ENCODE measurements around the gene LRRC58.
"Not testable (repeated sequence)": the region's sequence is repeated elsewhere in the genome, so short reads cannot be mapped to it uniquely, and the experiment has no call there.

LRRC58 gene

DNA sequence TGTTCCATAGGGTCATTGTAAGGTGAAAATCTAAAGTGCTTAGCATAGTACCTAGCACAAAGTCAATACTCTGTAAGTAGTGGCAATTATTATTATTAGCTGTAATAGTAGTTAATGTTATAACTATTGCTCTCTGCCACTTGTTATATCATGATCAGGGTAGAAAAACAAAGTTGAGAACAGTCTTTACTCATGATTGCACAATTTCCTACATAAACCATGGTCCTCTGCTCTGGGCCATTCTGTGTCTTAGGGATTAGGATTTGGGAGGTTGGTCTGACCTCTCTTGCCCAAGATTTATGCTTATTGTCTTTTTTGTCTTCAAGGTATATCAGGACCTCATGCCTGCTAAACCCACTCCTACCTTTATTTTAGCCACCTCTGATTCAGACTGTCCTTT lies 4.3 kb upstream of the LRRC58 start:
- H3K27ac Mint-ChIP-seq = no peak overlapping the region
- no peaks in the 10 kb centered on the region for H3K9me3 Mint-ChIP-seq
- ATAC-seq (replicated peaks) (no peak), DNase-seq (no peak)
- peaks cover 4 to 9% of the 10 kb centered on the region in 2 donors for H3K27me3 Mint-ChIP-seq
- peaks cover 0 to 6% of the 10 kb centered on the region in 2 donors for H3K4me1 Mint-ChIP-seq
- no peak overlapping the region for H3K4me3 Mint-ChIP-seq
- no peaks in the 10 kb centered on the region for H3K36me3 Mint-ChIP-seq

DNA sequence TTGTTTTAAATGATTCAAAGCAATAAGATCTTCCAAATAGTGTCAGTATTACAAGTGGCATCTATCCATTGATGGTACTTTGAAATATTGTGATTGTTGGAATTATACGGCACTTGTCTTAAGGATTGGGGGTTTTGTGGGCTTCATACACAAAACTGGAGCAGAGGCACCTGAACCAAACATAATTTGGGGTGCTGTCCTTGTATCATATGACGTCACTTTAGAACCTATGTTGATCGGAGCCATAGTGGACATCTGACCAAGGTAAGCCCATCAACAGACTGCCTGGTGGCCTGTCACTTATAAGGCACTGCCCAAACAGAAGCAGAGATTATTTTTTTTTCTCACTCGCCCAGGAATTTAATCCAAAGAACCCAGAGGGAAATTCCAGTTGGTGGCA lies 2.9 kb upstream of the LRRC58 start:
- ATAC-seq (replicated peaks) (no peak), DNase-seq (no peak)
- Mint-ChIP-seq H3K9me3 (no peaks in the 10 kb centered on the region), H3K4me1 (peaks cover 7 to 16% of the 10 kb centered on the region in 2 donors), H3K36me3 (peaks cover 0 to 6% of the 10 kb centered on the region in 2 donors), H3K27ac (no peak overlapping the region), H3K27me3 (peaks cover 0 to 4% of the 10 kb centered on the region in 2 donors), H3K4me3 (no peak overlapping the region)

DNA sequence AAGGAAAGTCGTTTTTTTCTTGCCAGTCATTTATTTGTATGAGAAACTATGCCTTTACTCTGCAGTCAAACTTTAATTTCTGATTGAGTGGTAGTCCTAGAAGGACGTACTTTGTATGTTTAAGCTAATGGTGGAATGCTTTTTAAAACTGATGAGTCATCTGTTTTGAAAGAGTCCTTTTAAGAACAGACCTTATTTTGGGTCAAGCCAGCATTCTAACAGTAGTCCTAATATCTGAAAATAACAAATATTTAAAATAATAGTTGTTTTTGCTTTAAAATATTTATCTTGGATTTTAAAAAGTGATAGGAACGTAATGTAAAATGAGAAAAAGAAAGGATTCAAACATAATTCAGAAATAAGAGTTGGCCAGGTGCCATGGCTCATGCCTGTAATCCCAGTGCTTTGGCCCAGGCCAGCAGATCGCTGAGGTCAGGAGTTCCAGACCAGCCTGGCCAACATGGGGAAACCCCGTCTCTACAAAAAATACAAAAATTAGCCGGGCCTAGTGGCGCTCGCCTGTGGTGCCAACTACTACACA lies 1.3 kb upstream of the LRRC58 start:
- ATAC-seq (replicated peaks) (no peak), DNase-seq (no peak)
- Mint-ChIP-seq H3K9me3 (no peaks in the 10 kb centered on the region), H3K27me3 (peaks cover 0 to 4% of the 10 kb centered on the region in 2 donors), H3K4me1 (peaks cover 14 to 31% of the 10 kb centered on the region in 2 donors), H3K27ac (peak overlapping the region; percentile 56), H3K36me3 (peaks cover 6 to 12% of the 10 kb centered on the region in 2 donors), H3K4me3 (peak overlapping the region in 1 of 2 donors; percentile 62)

DNA sequence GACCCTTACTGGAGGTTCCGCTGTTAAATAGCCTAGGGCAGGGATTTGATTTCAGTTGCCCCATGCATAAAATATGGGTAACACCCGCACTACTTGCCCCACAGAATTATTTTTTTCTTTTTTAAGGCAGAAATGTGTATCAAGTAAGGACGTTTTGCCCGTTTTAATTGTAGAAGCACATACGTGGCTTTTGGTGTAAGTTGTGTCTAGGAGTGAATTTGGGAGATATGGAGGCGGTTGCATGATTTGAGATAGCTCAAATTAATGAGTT lies 636 bp upstream of the LRRC58 start:
- peaks cover 17 to 38% of the 10 kb centered on the region in 2 donors for H3K4me1 Mint-ChIP-seq
- H3K27me3 Mint-ChIP-seq = peaks cover 0 to 4% of the 10 kb centered on the region in 2 donors
- no peak for DNase-seq
- peak overlapping the region; percentile 89 to 91 for H3K4me3 Mint-ChIP-seq
- H3K9me3 Mint-ChIP-seq = no peaks in the 10 kb centered on the region
- H3K27ac Mint-ChIP-seq = peak overlapping the region; percentile 94
- no peak for ATAC-seq (replicated peaks)
- peaks cover 6 to 12% of the 10 kb centered on the region in 2 donors for H3K36me3 Mint-ChIP-seq

DNA sequence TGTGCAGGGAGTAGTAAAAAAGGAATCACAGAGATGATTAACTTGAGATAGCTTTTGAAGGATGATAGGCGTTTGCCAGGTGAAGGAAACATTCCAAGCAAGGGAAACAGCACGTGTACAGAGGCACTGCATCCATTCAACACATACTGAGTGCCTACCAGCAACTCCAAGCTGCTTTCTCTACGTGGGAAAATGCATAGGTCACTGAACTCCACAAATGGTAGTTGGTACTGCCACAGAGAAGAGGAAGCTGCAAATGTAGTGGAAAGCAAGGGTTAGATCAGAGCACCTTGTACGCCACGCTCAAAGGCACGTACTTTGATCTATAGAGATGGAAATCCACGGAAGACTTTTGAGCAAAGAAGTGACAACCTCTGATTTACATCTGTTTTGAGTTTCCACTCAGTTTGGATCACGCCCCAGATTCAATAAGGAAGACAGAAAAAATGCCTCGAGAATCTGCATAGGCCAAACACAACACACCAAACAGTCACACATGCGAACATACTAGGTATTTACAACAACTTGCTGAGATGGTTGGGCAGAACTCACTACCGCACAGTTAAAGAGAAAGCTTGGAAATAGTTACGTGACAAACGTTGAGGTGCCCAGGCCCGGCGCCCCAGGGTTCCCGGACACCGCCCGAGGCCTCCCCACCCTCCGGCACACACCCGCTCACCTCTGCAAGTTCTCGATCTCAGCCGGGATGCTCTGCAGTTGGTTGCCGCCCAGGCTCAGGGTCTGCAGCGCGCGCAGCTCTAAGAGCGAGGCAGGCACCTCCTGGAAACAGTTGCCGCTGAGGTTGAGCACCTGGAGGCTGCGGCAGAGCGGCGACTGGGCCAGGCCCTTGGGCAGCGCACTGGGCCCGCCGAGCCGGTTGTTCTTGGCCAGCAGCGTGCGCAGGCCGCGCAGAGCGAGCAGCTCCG lies 826 bp downstream of the LRRC58 start:
- ATAC-seq (replicated peaks) (peak; percentile 64 to 66), DNase-seq (peak; percentile 6)
- H3K27me3 Mint-ChIP-seq = peaks cover 0 to 4% of the 10 kb centered on the region in 2 donors
- H3K36me3 Mint-ChIP-seq = peaks cover 12 to 24% of the 10 kb centered on the region in 2 donors
- peaks cover 22 to 52% of the 10 kb centered on the region in 2 donors for H3K4me1 Mint-ChIP-seq
- H3K27ac Mint-ChIP-seq = peak overlapping the region; percentile 88
- H3K9me3 Mint-ChIP-seq = no peaks in the 10 kb centered on the region
- peak overlapping the region; percentile 89 to 91 for H3K4me3 Mint-ChIP-seq

DNA sequence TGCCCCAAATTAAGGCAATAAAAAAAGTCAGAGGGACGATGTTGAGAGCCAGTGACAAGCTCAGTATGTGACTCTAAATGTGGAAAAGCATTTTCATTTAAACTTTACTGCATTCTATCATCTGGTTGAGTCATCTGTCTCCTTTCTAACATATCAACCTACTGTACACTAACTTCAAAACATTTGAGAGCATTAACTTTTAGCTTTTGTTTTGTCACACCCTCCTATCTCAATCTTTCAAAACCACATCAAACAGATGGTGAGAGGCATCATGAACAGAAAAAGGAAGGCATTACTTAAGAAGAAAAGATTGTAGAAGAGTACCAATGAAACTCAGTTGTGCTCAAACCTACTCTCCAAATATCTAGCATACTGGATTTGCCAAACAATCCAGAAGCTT lies 4.8 kb downstream of the LRRC58 start:
- no peak overlapping the region for H3K27ac Mint-ChIP-seq
- no peak for DNase-seq
- H3K36me3 Mint-ChIP-seq = peaks cover 31 to 50% of the 10 kb centered on the region in 2 donors
- H3K27me3 Mint-ChIP-seq = no peaks in the 10 kb centered on the region
- no peak for ATAC-seq (replicated peaks)
- H3K4me1 Mint-ChIP-seq = peaks cover 24 to 46% of the 10 kb centered on the region in 2 donors
- H3K9me3 Mint-ChIP-seq = peaks cover 0 to 2% of the 10 kb centered on the region in 2 donors
- no peak overlapping the region for H3K4me3 Mint-ChIP-seq

DNA sequence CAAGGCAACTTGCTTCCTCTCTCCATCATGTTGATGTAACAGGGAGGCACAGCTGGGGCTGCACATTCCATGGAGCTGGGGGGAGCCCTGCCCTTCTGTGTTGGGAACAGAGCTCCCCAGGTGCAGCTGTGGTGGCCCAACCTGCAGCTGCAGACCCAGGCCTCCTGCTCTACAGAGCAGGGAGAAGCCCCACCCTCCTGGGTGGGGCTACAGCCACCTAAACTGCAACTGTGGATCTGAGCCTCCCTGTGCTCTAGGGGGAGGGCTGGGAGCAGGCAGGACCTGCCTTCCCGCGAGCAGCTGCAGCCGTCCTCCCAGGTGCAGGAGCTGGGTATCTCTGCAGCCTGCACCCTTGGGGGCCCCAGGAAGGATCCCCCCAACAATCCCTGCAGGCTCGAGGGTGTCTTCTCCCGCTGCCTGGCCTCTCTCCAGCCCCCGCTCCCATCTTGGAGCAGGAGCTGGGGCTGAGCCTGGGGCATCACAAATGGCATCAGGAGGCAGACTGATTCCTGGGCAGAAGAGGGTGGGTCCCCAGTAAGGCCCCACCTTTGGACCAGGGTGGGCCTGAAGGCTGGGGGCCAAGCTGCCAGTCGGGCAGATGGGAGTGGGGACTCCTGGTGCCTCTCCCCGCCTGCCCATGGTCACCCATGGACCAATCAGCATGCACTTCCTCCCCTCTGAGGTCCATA lies 7.4 kb downstream of the LRRC58 start:
- H3K27ac Mint-ChIP-seq = no peak overlapping the region
- ATAC-seq (replicated peaks) (no peak), DNase-seq (no peak)
- no peak overlapping the region for H3K4me3 Mint-ChIP-seq
- H3K9me3 Mint-ChIP-seq = peaks cover 6 to 10% of the 10 kb centered on the region in 2 donors
- H3K36me3 Mint-ChIP-seq = peaks cover 40 to 54% of the 10 kb centered on the region in 2 donors
- H3K27me3 Mint-ChIP-seq = no peaks in the 10 kb centered on the region
- peaks cover 22 to 53% of the 10 kb centered on the region in 2 donors for H3K4me1 Mint-ChIP-seq

DNA sequence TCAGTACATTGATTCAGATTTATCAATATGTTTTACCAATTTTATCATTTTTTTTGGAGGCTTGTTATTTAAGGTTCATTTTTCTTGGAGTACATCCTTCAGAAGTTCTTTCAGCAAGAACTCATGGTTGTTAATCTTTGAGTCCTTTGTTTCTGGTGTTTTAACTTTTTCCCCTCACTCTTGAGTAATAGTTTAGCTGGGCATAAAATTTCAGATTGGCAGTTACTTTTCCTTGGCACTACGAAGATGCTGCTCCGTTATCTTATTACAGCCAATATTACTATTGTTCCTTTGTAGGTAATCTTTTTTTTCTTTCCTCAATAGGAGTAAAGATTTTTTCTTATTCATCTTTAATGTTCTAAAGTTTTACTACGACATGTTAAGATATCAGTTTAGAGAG lies 9.8 kb downstream of the LRRC58 start:
- Mint-ChIP-seq H3K9me3 (peaks cover 6 to 10% of the 10 kb centered on the region in 2 donors), H3K27ac (no peak overlapping the region)

DNA sequence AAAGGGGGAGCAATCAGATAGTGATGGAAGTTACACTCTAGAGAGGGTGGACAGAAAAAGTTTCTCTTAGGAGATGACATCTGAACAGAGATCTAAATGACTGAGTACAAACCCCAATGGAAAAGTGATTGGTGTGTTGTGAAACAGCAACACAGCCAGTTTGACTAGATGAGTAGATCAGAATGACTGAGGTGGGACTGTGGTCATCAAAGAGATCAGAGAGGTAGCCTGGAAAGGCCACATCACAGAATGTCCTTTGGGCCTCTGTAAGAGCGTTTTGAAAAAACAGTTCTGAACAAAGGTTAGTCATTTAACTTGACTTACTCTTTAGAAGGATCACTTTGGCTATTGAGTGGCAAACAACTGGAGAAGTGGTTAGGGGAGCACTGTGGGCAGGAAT lies 10.6 kb downstream of the LRRC58 start:
- peak overlapping the region; percentile 32 for H3K27ac Mint-ChIP-seq
- peak in 1 of 2 donors; percentile 33 for ATAC-seq (replicated peaks)
- no peak overlapping the region for H3K4me3 Mint-ChIP-seq
- H3K4me1 Mint-ChIP-seq = peaks cover 11 to 20% of the 10 kb centered on the region in 2 donors
- H3K9me3 Mint-ChIP-seq = peaks cover 6 to 10% of the 10 kb centered on the region in 2 donors
- H3K27me3 Mint-ChIP-seq = no peaks in the 10 kb centered on the region
- DNase-seq = no peak
- peaks cover 36 to 50% of the 10 kb centered on the region in 2 donors for H3K36me3 Mint-ChIP-seq

More for the DNA sequence above, 9.8 kb downstream of the LRRC58 start:
- peaks cover 12 to 29% of the 10 kb centered on the region in 2 donors for H3K4me1 Mint-ChIP-seq
- DNase-seq (no peak), ATAC-seq (replicated peaks) (no peak)
- H3K27me3 Mint-ChIP-seq = no peaks in the 10 kb centered on the region
- peaks cover 37 to 53% of the 10 kb centered on the region in 2 donors for H3K36me3 Mint-ChIP-seq
- H3K4me3 Mint-ChIP-seq = no peak overlapping the region

DNA sequence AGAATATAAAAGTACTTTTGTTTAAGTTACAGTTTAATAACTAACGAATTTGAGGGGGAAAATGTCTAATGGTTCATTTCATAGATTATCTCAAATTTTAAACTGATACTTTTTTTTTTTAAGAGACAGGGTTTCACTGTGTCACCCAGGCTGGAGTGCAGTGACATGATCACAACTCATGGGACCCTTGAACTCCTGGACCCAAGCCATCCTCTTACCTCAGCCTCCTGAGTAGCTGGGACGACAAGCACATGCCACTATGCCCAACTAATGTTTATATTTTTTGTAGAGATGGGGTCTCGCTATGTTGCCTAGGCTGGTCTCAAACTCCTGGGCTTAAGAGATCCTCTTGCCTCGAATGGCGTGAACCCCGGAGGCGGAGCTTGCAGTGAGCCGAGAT lies 16.5 kb downstream of the LRRC58 start:
- H3K4me3 Mint-ChIP-seq = no peak overlapping the region
- H3K9me3 Mint-ChIP-seq = no peaks in the 10 kb centered on the region
- no peak overlapping the region for H3K27ac Mint-ChIP-seq
- peaks cover 6 to 25% of the 10 kb centered on the region in 2 donors for H3K36me3 Mint-ChIP-seq
- no peak for DNase-seq
- no peaks in the 10 kb centered on the region for H3K27me3 Mint-ChIP-seq
- peaks cover 2 to 3% of the 10 kb centered on the region in 2 donors for H3K4me1 Mint-ChIP-seq
- no peak for ATAC-seq (replicated peaks)

DNA sequence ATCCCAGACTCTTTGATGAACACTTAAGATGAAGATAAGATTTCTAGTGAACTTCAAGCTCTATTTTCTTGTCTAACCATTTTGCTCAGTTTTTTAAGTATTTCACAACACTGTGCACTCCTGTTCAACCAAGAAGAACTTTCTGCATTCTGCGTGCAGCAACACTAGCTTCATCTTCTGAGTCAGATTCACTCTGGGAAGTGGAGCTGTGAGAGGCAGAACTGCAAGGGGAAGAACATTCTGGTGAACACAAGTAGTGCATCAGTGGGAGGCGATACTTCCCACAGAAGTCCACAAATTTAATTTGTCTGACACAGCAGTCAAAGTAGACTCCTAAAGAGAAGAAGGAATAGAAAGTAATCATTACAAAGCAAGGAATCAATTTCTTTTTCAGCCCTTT lies 18.1 kb downstream of the LRRC58 start:
- ATAC-seq (replicated peaks) = no peak
- Mint-ChIP-seq H3K27ac (no peak overlapping the region), H3K4me1 (peaks cover 0 to 1% of the 10 kb centered on the region in 2 donors)

DNA sequence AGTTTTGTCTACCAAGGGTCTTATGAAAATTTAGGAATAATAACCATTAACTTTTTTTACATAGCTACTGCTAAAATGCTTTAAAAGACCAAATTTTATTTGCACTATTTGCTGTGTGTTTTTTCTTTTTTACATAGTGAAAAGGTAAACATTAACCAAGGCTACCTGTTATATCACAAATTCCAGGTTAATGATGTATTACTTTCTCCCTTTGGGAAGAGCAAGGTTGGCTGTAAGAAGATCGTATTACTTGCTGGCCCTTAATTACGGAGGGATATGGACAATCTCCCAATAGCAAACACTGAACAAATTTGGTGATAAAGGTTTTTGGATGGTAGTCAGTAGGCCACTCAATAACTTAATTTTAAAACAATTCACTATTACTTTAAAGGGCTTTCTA lies 22.4 kb downstream of the LRRC58 start:
- H3K36me3 Mint-ChIP-seq = peaks cover 18 to 38% of the 10 kb centered on the region in 2 donors
- no peaks in the 10 kb centered on the region for H3K27me3 Mint-ChIP-seq
- DNase-seq = no peak
- ATAC-seq (replicated peaks) = no peak
- peaks cover 0 to 6% of the 10 kb centered on the region in 2 donors for H3K9me3 Mint-ChIP-seq
- H3K27ac Mint-ChIP-seq = no peak overlapping the region
- peaks cover 9 to 12% of the 10 kb centered on the region in 2 donors for H3K4me1 Mint-ChIP-seq
- H3K4me3 Mint-ChIP-seq = no peak overlapping the region

More for the DNA sequence above, 18.1 kb downstream of the LRRC58 start:
- Mint-ChIP-seq H3K9me3 (no peaks in the 10 kb centered on the region), H3K36me3 (peaks cover 9 to 28% of the 10 kb centered on the region in 2 donors), H3K4me3 (no peak overlapping the region), H3K27me3 (no peaks in the 10 kb centered on the region)
- DNase-seq = no peak

DNA sequence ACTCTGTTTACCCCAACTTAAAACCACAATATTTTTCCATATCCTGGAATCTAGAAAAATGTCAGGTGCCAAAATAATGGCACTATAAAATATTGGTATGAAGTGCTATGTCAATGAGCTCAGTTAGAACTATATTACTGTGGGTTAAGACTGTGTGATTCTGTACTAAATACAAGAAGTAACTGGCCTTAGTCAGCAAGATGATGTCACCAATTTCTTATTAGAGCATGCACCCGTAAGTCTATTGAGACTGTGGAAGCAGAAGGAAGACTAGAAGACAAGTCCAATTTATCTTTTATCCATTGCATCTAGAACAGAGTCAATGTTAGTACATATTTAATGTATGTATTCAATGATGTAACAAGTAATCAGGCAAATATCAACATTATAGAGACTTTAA lies 25.0 kb downstream of the LRRC58 start:
- H3K36me3 Mint-ChIP-seq = peaks cover 27 to 45% of the 10 kb centered on the region in 2 donors
- H3K27me3 Mint-ChIP-seq = no peaks in the 10 kb centered on the region
- DNase-seq = no peak
- peaks cover 2 to 10% of the 10 kb centered on the region in 2 donors for H3K9me3 Mint-ChIP-seq
- ATAC-seq (replicated peaks) = peak in 1 of 2 donors; percentile 50
- peak overlapping the region in 1 of 2 donors; percentile 29 for H3K4me3 Mint-ChIP-seq
- H3K4me1 Mint-ChIP-seq = peaks cover 9 to 12% of the 10 kb centered on the region in 2 donors
- peak overlapping the region; percentile 27 for H3K27ac Mint-ChIP-seq

DNA sequence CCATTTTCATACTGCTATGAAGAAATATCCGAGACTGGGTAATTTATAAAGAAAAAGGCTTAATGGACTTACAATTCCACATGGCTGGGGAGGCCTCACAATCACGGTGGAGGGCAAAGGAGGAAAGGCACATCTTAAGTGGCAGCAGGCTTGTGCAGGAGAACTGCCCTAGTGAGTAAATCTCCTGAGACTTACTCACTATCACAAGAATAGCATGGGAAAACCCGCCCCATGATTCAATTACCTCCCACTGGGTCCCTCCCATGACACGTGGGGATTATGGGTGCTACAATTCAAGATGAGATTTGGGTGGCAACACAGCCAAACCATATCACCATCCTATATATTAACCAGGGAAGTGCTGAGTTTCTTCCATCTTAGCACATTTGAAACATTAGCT lies 25.4 kb downstream of the LRRC58 start:
- Mint-ChIP-seq H3K27ac (peak overlapping the region; percentile 27), H3K4me1 (peaks cover 9 to 12% of the 10 kb centered on the region in 2 donors), H3K36me3 (peaks cover 30 to 49% of the 10 kb centered on the region in 2 donors), H3K9me3 (peaks cover 3 to 12% of the 10 kb centered on the region in 2 donors)
- not testable (repeated sequence) for H3K27me3 Mint-ChIP-seq, H3K4me3 Mint-ChIP-seq
- peak; percentile 54 to 71 for ATAC-seq (replicated peaks)
- DNase-seq = peak; percentile 10
